ENCODE results near the gene TPR.

The TPR gene

GRCh38 chr1:186283374-186283773 lies 91.7 kb downstream of the TPR start:
- DNase-seq, result no peak

GRCh38 chr1:186282466-186282865 lies 92.6 kb downstream of the TPR start:
- no peak for DNase-seq

- DNase-seq, result no peak
These were observed 99.2 kb downstream of the TPR start for GRCh38 chr1:186275822-186276221.

- DNase-seq, result no peak
These were observed 102.6 kb downstream of the TPR start for GRCh38 chr1:186272486-186272885.

- no peak for DNase-seq
These were observed 104.0 kb downstream of the TPR start for GRCh38 chr1:186271032-186271431.

Data from T-helper 9 cell (primary cell).